Esophagus squamous epithelium (tissue), 5 donors: Measurements from ENCODE around the gene MYL5. TPM values are rescaled to one million over a fixed set of nuclear protein-coding genes. Genes with fewer than 3 reads are reported as not detected.

Experiments used
- DNase-seq: peaks from one replicate; lab custom pipeline; 2025; lab: John Stamatoyannopoulos, UW
- H3K27ac ChIP-seq, 4 donors: fragments of 200-600 bp; sonication (generic); one replicate each; pipeline ENCODE4 v1.5.1; 2016 to 2019; ENCODE audit warnings: mild to moderate bottlenecking in 1 of 4
- H3K27me3 ChIP-seq, 4 donors: fragments of 200-600 bp; sonication (generic); 1 replicate in 3 of 4; 2 replicates in 1 of 4; pipeline versions ENCODE4 v1.5.1 to v1.6.0; 2017 to 2021; ENCODE audit warnings: antibody characterized with exemption in 1 of 4
- H3K36me3 ChIP-seq, 3 donors: fragments of 200-600 bp; sonication (generic); one replicate each; pipeline ENCODE4 v1.5.1; 2016 to 2019
- H3K4me1 ChIP-seq, 3 donors: fragments of 200-600 bp; sonication (generic); one replicate each; pipeline ENCODE4 v1.5.1; 2017 to 2019
- H3K4me3 ChIP-seq, 4 donors: fragments of 200-600 bp; sonication (generic); 1 replicate in 3 of 4; 2 replicates in 1 of 4; pipeline ENCODE4 v1.5.1; 2016 to 2019; ENCODE audit warnings: mild to moderate bottlenecking in 2 of 4, moderate library complexity in 1 of 4
- H3K9me3 ChIP-seq, 3 donors: fragments of 200-600 bp; sonication (generic); one replicate each; pipeline ENCODE4 v1.5.1; 2016 to 2019
- POLR2A ChIP-seq, 4 donors: fragments of 450-650 bp; IDR thresholded peaks; one replicate each; pipeline ENCODE4 v1.6.1; 2017; ENCODE audit warnings: antibody characterized with exemption in 4 of 4, mild to moderate bottlenecking in 4 of 4, moderate library complexity in 3 of 4
- WGBS, 2 donors: methylation state at CpG; one replicate each; pipeline ENCODE4 v1.1.5; 2018; 5-methylcytosine and 5-hydroxymethylcytosine counted together
- intact Hi-C: fragments of 100-400 bp; cut with DNase I; formaldehyde crosslinking; loops from one replicate; pipeline ENCODE4 v1.15.0; 2022
- total RNA-seq, 4 donors: library from RNA; depleted of rRNA; stranded (reverse); fragments of >200 nt; gene quantifications; one replicate each; pipeline ENCODE4 v1.1.0, GENCODE V29; 2016
- TF ChIP-seq, protein P1 (sequence below), 6 experiments: fragments of 450-650 bp in 4 of 6; fragments of 200-600 bp in 2 of 6; sonication (generic) in 2 of 6; IDR thresholded peaks; one replicate each; pipeline ENCODE4 v1.5.1; 2016 to 2019; ENCODE audit warnings: antibody characterized with exemption in 6 of 6, mild to moderate bottlenecking in 4 of 6, moderate library complexity in 4 of 6
- donor health status: DM: yes; HTN: yes; CAD: no.

MYL5 gene
- total RNA-seq, 4 donors from 2014 or later = 7.2 to 19.5 (median 12.8) TPM

DNA sequence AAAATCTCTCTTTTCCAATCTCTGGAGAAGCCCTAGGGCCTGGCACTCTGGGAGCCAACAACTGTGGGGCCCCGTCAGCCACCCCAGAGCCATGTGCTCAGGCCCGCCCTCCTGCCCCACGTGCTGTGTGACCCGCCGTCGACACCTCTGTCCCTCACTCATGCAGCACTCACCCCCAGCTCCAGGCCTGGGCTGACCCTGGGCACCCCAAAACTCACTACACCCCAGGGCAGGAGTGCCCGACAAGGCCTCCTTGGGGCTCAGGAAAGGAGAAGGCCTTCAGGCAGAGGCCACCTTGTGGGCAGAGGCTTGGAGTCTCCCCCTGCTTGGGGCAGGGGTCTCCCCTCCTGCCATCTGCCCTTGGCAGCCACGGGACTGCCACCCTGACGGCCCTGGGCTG lies 5.7 kb downstream of the MYL5 start:
- no peaks in the 10 kb centered on the region for H3K36me3 ChIP-seq
- 88% methylated on average over 6 of the region's 9 CpGs; no CpG with 5 or more reads in 1 of the 2 donors for WGBS, 2 donors
- intact Hi-C loops = no loop called here
- peaks cover 33 to 85% (median 42%) of the 10 kb centered on the region in 3 donors for H3K4me1 ChIP-seq
- DNase-seq = no peak
- no peaks in the 10 kb centered on the region for H3K27me3 ChIP-seq
- no peak overlapping the region for H3K4me3 ChIP-seq
- TF ChIP-seq, protein P1, sequence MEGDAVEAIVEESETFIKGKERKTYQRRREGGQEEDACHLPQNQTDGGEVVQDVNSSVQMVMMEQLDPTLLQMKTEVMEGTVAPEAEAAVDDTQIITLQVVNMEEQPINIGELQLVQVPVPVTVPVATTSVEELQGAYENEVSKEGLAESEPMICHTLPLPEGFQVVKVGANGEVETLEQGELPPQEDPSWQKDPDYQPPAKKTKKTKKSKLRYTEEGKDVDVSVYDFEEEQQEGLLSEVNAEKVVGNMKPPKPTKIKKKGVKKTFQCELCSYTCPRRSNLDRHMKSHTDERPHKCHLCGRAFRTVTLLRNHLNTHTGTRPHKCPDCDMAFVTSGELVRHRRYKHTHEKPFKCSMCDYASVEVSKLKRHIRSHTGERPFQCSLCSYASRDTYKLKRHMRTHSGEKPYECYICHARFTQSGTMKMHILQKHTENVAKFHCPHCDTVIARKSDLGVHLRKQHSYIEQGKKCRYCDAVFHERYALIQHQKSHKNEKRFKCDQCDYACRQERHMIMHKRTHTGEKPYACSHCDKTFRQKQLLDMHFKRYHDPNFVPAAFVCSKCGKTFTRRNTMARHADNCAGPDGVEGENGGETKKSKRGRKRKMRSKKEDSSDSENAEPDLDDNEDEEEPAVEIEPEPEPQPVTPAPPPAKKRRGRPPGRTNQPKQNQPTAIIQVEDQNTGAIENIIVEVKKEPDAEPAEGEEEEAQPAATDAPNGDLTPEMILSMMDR (IDR thresholded peaks at IDR 0.05) = no peak
- no peak for TF ChIP-seq POLR2A (IDR thresholded peaks at IDR 0.05)
- peak overlapping the region in 2 of 4 donors; percentile 55 to 69 for H3K27ac ChIP-seq
- H3K9me3 ChIP-seq = no peaks in the 10 kb centered on the region

DNA sequence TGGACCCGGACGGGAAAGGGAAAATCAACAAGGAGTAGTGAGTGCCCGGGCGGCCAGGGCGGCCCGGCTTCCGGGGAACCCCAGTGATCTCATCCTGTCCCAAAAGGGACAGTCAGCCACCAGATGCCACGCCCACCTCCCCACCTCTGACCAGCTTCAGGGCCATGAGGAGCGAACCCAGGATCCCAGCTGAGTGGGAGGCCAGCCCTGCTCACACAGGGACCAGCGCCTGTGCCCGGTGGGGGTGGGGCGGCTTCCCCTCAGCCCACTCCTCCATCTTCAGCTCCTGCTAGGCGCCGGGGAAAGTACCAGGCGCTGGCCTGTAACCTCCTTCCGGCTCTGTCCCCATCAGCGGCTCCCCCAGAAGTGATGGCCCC lies 6.2 kb downstream of the MYL5 start:
- Histone ChIP-seq H3K4me1 (peaks cover 29 to 81% (median 37%) of the 10 kb centered on the region in 3 donors), H3K27ac (peak overlapping the region in 3 of 4 donors; percentile 55 to 69 (median 61)), H3K36me3 (no peaks in the 10 kb centered on the region), H3K9me3 (no peaks in the 10 kb centered on the region), H3K27me3 (no peaks in the 10 kb centered on the region), H3K4me3 (peak overlapping the region in 3 of 4 donors; percentile 54 to 79 (median 56))
- TF ChIP-seq POLR2A (IDR thresholded peaks at IDR 0.05) = no peak
- TF ChIP-seq, protein P1 (IDR thresholded peaks at IDR 0.05) = no peak
- WGBS, 2 donors = no CpG with 5 or more reads among the region's 17 CpGs
- no peak for DNase-seq
- intact Hi-C loops = no loop called here

DNA sequence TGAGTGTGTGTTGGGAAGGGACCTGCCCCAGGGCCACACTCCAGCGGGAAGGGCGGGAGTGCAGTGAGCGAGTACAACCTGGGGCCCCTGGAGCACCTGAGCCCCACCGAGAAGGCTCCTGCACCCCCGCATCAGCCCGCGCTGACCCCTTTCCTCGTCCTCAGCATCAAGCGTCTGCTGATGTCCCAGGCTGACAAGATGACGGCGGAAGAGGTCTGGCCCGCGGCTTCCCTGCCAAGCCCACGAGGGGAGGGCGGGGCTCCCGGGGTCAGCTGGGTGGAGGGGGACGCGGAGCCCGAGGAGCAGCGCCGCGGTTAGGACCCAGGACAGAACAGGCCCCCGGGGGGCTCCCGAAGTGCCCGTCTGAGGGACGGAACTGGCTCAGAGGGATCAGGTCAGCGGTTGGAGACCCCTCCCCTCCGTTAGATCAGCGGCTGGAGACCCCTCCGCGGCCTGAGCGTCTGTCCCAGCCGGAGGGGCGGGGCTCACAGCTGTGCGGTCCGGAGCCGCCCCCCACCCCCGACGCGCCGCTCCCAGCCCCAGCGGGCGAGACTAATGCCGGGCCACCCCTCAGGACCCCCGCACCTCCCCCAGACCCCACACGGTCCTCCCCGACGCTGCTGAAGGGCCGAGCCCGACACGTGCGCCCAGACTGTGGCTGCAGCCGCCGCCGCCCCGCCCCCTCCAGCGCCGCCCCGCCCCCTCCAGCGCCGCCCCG lies 6.7 kb downstream of the MYL5 start:
- H3K27me3 ChIP-seq = no peaks in the 10 kb centered on the region
- no peak for TF ChIP-seq POLR2A (IDR thresholded peaks at IDR 0.05)
- TF ChIP-seq, protein P1 (IDR thresholded peaks at IDR 0.05) = no peak
- no peaks in the 10 kb centered on the region for H3K9me3 ChIP-seq
- peaks cover 26 to 75% (median 36%) of the 10 kb centered on the region in 3 donors for H3K4me1 ChIP-seq
- WGBS, 2 donors = 0% methylated on average over 1 of the region's 62 CpGs; no CpG with 5 or more reads in 1 of the 2 donors
- H3K36me3 ChIP-seq = no peaks in the 10 kb centered on the region
- H3K4me3 ChIP-seq = peak overlapping the region; percentile 14 to 79 (median 55)
- DNase-seq = no peak
- peak overlapping the region in 3 of 4 donors; percentile 55 to 69 (median 61) for H3K27ac ChIP-seq
- intact Hi-C loops = no loop called here

DNA sequence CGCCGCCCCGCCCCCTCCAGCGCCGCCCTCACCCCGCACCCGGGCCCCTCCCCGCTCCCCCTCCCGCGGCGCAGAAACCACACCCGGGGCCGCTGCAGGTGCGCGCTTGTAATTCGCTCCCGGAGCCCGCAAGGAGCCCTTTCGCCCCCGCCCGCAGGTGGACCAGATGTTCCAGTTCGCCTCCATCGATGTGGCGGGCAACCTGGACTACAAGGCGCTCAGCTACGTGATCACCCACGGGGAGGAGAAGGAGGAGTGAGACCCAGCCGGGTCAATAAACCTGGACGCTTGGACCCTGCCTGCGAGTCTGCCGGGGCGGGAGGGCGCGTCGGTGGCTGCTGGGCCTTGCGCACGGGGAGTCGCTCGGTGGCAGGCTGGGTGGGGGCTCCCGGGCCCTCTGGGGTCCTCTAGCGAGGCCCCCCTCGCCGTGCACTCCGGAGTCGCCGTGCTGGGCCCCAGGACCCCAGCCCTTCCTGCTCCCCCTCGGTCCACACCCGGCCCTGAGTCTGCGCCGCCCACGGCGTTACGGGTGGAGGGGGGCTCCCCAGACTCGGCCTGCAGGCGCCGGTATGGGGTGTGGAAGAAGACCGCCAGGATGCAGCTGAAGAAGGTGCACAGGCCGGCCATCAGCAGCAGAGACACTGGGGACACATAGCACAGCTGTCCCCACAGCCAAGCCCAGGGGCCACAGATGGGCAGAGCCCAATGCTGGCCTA lies 7.6 kb downstream of the MYL5 start:
- intact Hi-C loops = no loop called here
- Histone ChIP-seq H3K4me3 (peak overlapping the region in 3 of 4 donors; percentile 33 to 79 (median 34)), H3K36me3 (no peaks in the 10 kb centered on the region), H3K27ac (peak overlapping the region in 3 of 4 donors; percentile 48 to 56 (median 52)), H3K27me3 (no peaks in the 10 kb centered on the region), H3K4me1 (peaks cover 29 to 75% (median 41%) of the 10 kb centered on the region in 3 donors), H3K9me3 (no peaks in the 10 kb centered on the region)
- WGBS, 2 donors = no CpG with 5 or more reads among the region's 58 CpGs
- TF ChIP-seq, protein P1 (IDR thresholded peaks at IDR 0.05) = no peak
- DNase-seq = no peak
